Measurements from ENCODE around the gene CCBE1.

- no peak for TF ChIP-seq POLR2A (IDR thresholded peaks at IDR 0.05)
- no peak for TF ChIP-seq CTCF (IDR thresholded peaks at IDR 0.05)
Measured at GRCh38 chr18:59488899-59489298, 208.3 kb downstream of the CCBE1 start.
